Uterine smooth muscle cell (primary cell): Measurements from ENCODE around the gene TMEM106A. TPM values are rescaled to one million over a fixed set of nuclear protein-coding genes. Genes with fewer than 3 reads are reported as not detected.

ENCODE experiments used
- total RNA-seq: library from RNA; depleted of rRNA; stranded (reverse); fragments of >200 nt; gene quantifications from 2 replicates; pipeline ENCODE4 v1.2.3, GENCODE V29; 2014

TMEM106A gene
- total RNA-seq: 2.9 and 3.5 TPM in 2 replicates

DNA sequence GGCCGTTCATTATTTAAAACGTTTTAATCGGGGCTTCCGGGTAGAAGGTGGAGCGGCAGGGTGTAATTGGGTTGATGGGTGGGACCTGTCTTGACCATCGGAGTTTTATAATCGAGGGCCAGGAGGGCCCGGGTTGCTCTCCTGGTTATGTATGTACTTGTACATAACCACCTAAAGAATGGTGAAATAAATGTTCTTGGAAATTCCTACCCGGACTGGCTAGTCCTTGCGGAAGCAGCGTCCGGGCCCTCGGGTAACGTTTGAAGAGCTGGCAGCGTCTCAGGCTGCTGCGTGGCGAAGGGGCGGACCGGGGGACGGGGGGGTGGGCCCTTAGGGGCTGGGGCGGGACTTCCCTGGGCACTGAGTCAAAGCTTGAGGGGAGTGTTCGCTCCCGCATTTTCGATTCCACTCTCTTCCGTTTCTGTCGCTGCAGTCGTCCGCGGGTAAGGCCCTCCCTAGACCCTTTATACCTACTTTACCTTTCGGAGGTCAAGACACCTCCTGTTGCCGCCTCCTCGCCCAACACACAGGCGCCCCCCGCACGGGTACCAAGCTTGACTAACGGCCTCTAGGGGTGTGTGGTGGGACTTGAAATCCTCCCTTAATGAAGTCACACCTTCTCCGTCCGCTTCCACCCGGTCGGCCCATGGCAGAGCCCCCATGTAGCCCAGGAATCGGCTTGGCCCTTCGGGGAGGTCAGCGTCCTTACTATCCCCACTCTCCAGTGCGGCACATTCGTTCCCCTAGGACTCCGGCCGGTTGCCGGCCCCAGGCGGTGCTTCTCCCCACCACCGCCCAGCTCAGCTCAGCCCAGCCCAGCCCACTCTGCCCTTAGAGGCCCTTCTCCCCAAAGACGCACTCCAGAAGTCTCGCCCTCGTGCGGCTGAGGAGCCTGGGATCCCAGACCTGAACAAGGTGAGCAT is at the start of gene TMEM106A:
TMEM106A (plus strand) TSS at position 396 of the 923 bp plus-strand sequence. CDS start 1,167 bp downstream, outside the sequence.

DNA sequence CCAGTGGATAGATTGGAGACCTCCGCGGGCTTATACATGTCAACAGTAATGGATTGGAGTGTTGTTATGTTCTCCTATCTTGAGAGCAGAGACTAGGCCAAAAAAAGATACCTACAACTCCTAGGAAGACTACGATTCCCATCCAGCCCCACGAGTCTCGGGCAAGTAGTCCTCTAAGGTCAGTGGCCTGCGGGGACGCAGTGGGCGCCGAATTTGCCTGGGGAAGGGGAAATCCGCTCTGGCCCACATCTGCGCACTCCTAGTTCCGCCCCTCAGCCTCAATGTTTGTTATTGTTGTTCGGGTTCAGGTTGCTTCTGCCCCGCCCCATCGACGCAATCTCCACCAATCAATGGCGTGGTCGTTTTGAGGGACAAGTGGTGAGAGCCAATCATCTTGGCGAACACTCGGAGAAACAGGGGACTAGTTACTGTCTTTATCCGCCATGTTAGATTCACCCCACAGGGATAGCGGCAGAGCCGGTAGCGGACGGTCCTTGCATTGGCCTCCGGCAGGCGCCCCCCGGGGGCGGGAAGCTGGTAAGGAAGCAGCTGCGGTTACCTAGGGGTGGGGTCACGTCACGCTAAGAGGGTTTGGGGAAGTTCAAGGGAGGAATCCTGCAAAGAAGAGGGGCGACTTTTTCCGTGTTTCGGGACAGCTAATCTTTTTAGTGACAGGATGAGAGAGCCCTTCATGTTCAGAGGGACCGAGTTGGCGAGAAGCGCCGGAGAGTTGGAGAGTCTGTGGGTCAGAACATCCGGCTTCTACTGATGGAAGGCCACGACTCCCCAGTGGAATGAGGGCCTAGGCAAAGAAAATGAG is 40.7 kb upstream of the TMEM106A start, which contains the start of gene NBR1:
NBR1 (plus strand) TSS at position 449 of the 820 bp plus-strand sequence. CDS start 4,586 bp downstream, outside the sequence.

DNA sequence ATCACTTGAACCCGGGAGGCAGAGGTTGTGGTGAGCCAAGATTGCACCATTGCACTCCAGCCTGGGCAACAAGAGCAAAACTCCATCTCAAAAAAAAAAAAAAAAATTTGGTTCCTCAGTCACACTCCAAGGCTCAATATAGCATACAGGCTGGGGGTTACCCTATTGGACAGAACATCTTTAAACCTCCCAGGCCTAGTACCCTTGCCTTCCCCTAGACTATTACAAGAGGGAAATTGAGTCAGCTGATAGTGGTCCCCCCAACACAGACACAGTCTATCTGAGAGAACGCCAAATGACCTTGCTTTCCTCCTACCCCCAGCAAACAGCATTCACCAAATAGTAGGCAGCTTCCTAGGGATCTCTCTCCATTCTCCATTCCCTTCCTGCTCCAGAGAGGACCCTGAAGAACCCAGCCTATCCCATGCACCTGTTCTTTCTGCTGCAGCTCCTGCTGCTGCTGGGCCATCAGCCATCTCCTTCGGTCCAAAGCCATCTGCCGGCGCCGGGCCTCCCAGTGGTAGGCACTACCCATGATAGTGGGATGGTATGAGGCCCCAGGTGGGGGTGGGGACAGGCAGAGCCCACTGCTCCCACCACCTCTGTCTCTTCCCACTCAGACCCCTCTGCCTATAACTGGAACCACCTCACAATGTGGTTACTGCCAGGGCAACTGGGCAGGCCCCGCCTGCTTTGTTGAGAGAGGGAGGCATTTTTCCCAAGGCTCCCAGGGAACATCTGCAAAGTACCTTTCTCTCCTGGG is 16.5 kb downstream of the TMEM106A start, which contains the start of gene CCDC200:
CCDC200 (minus strand) TSS at position 604 of the 763 bp plus-strand sequence; CDS start at position 535, 69 bp downstream.

GRCh38 chr17:43233877-43234276 is 22.2 kb downstream of the TMEM106A start, which contains the start of gene RNU2-1:
RNU2-1 (minus strand) TSS chr17:43233977.

Other genes with a start within 250 kb of the TMEM106A start
- gene AARSD1, start 247.4 kb upstream of the TMEM106A start, total RNA-seq: 25.2 and 25.3 TPM in 2 replicates
- 0.12 and 0.44 TPM in 2 replicates for gene PTGES3L, start 231.8 kb upstream of the TMEM106A start, total RNA-seq
- 12.2 and 13.4 TPM in 2 replicates for gene RUNDC1, start 231.3 kb upstream of the TMEM106A start, total RNA-seq
- 858 and 1,281 TPM in 2 replicates for gene RPL27, start 213.5 kb upstream of the TMEM106A start, total RNA-seq
- 26.0 and 32.0 TPM in 2 replicates for gene IFI35, start 205.1 kb upstream of the TMEM106A start, total RNA-seq
- gene VAT1, start 189.5 kb upstream of the TMEM106A start, total RNA-seq: 179 and 300 TPM in 2 replicates
- gene RND2, start 186.6 kb upstream of the TMEM106A start, total RNA-seq: 0.44 and 0.50 TPM in 2 replicates
- gene BRCA1, start 86.5 kb upstream of the TMEM106A start, total RNA-seq: 20.0 and 47.0 TPM in 2 replicates
- 96.4 and 131 TPM in 2 replicates for gene NBR1, start 40.7 kb upstream of the TMEM106A start, total RNA-seq
- gene CCDC200, start 16.7 kb downstream of the TMEM106A start, total RNA-seq: not detected in 2 replicates
- gene RNU2-1, start 22.1 kb downstream of the TMEM106A start, total RNA-seq: not detected in 2 replicates
- 10.6 and 26.1 TPM in 2 replicates for gene ARL4D, start 187.1 kb downstream of the TMEM106A start, total RNA-seq